Upper lobe of left lung (tissue), 6 donors: ENCODE data around the gene SULT2A1. TPM values are rescaled to one million over a fixed set of nuclear protein-coding genes. Genes with fewer than 3 reads are reported as not detected.
A peak's percentile ranks its signal among the peaks of the same experiment; 100 is the strongest.

Experiments used
- ATAC-seq, 2 donors: fragments of 200-7000 bp; cut with Tn5 transposase; one replicate each; pipeline ENCODE4 v1.9.1; 2022; ENCODE audit warnings: mild to moderate bottlenecking in 2 of 2, moderate library complexity in 2 of 2; ENCODE audit not compliant: low FRiP score in 2 of 2
- DNase-seq, 2 donors: peaks; one replicate each; pipeline ENCODE4 v3.0.0-alpha.2; 2019 to 2020
- H3K27ac ChIP-seq, 4 donors: fragments of 200-600 bp; sonication (generic); one replicate each; pipeline ENCODE4 v1.5.1; 2016 to 2019
- H3K27me3 ChIP-seq, 4 donors: fragments of 200-600 bp; sonication (generic); one replicate each; pipeline ENCODE4 v1.5.1; 2017 to 2019
- H3K36me3 ChIP-seq, 4 donors: fragments of 200-600 bp; sonication (generic); one replicate each; pipeline ENCODE4 v1.5.1; 2016 to 2019
- H3K4me1 ChIP-seq, 4 donors: fragments of 200-600 bp; sonication (generic); one replicate each; pipeline ENCODE4 v1.5.1; 2018 to 2019
- H3K4me3 ChIP-seq, 4 donors: fragments of 200-600 bp; sonication (generic); one replicate each; pipeline ENCODE4 v1.5.1; 2017 to 2019; ENCODE audit warnings: mild to moderate bottlenecking in 2 of 4, moderate library complexity in 1 of 4
- H3K9me3 ChIP-seq, 4 donors: fragments of 200-600 bp; sonication (generic); one replicate each; pipeline ENCODE4 v1.5.1; 2018 to 2019
- EP300 ChIP-seq, 4 donors: sonication (generic); formaldehyde crosslinking; IDR thresholded peaks; one replicate each; pipeline ENCODE4 v1.5.1; 2017; ENCODE audit warnings: antibody characterized with exemption in 4 of 4, control low read depth in 2 of 4
- POLR2A ChIP-seq, 4 donors: fragments of 450-650 bp; IDR thresholded peaks; one replicate each; pipeline ENCODE4 v1.5.1; 2016 to 2017; ENCODE audit warnings: antibody characterized with exemption in 4 of 4, mild to moderate bottlenecking in 2 of 4
- POLR2AphosphoS5 ChIP-seq, 2 donors: sonication (generic); formaldehyde crosslinking; IDR thresholded peaks; one replicate each; pipeline ENCODE4 v1.5.1; 2017; ENCODE audit warnings: antibody characterized with exemption in 2 of 2
- WGBS, 2 donors: methylation state at CpG; one replicate each; pipeline ENCODE4 v1.1.5; 2017 to 2018; 5-methylcytosine and 5-hydroxymethylcytosine counted together
- total RNA-seq, 6 donors: library from RNA; depleted of rRNA in 4 of 6; stranded (reverse); fragments of >200 nt in 4 of 6; gene quantifications; one replicate each; pipeline versions ENCODE4 v1.1.0 to v1.2.1, GENCODE V29; 2016 to 2021
- TF ChIP-seq, protein P1 (sequence below), 6 experiments: fragments of 450-650 bp in 4 of 6; fragments of 200-600 bp in 2 of 6; sonication (generic) in 2 of 6; IDR thresholded peaks; one replicate each; pipeline ENCODE4 v1.5.1; 2016 to 2019; ENCODE audit warnings: antibody characterized with exemption in 6 of 6
- donor health status: DM: no; HTN: no; CAD: no; lungs with moderate emphysema.
- donor health status: DM: no; HTN: yes; CAD: no; lungs with severe emphysema.

The SULT2A1 gene
- total RNA-seq, 6 donors from 2014 or later, result 0.20 to 0.31 TPM; not detected in 4

DNA sequence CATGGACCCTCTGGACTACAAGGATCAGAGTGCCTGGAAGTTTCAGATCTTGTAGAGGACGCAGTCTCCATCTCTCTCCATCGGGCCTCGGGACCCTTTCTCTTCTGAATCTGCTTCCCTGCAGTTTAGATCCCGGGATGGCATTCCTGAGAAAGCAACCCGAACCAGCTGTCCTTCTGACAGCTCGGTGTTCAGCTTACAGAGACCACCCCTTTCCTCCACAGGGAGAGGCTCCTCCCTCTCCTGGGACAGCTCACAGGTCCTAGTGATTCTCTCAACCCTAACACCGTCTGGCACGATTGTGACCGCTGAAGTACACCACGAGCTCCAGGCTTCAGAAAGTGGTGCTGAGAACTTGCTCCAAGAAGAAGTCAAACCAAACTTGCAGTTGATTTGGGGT is 46.2 kb downstream of the SULT2A1 start:
- Histone ChIP-seq H3K27me3 (peaks cover 0 to 5% (median 0%) of the 10 kb centered on the region in 4 donors), H3K36me3 (no peaks in the 10 kb centered on the region), H3K9me3 (no peaks in the 10 kb centered on the region), H3K4me3 (no peak overlapping the region), H3K4me1 (no peaks in the 10 kb centered on the region), H3K27ac (no peak overlapping the region)
- DNase-seq (no peak), ATAC-seq (no peak)
- TF ChIP-seq, protein P1, sequence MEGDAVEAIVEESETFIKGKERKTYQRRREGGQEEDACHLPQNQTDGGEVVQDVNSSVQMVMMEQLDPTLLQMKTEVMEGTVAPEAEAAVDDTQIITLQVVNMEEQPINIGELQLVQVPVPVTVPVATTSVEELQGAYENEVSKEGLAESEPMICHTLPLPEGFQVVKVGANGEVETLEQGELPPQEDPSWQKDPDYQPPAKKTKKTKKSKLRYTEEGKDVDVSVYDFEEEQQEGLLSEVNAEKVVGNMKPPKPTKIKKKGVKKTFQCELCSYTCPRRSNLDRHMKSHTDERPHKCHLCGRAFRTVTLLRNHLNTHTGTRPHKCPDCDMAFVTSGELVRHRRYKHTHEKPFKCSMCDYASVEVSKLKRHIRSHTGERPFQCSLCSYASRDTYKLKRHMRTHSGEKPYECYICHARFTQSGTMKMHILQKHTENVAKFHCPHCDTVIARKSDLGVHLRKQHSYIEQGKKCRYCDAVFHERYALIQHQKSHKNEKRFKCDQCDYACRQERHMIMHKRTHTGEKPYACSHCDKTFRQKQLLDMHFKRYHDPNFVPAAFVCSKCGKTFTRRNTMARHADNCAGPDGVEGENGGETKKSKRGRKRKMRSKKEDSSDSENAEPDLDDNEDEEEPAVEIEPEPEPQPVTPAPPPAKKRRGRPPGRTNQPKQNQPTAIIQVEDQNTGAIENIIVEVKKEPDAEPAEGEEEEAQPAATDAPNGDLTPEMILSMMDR (IDR thresholded peaks at IDR 0.05), result no peak
- TF ChIP-seq EP300 (IDR thresholded peaks at IDR 0.05) (no peak), POLR2AphosphoS5 (IDR thresholded peaks at IDR 0.05) (no peak), POLR2A (IDR thresholded peaks at IDR 0.05) (no peak)
- WGBS, 2 donors, result 33% methylated on average over 7 to 10 of the region's 10 CpGs

DNA sequence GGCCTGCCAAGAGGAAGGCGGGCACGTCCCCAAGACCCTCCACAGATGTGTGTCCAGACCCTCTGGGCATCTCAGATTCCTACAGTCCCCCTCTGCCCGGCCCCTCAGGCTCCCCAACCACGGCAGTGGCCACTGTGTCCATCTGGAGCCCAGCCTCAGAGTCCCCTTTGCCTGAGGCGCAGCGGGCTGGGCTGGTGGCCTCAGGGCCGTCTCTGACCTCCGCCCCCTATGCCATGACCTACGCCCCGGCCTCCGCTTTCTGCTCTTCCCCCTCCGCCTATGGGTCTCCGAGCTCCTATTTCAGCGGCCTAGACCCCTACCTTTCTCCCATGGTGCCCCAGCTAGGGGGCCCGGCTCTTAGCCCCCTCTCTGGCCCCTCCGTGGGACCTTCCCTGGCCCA is 46.7 kb downstream of the SULT2A1 start:
- 50 to 74% methylated on average over 13 to 16 of the region's 16 CpGs for WGBS, 2 donors
- Histone ChIP-seq H3K9me3 (no peaks in the 10 kb centered on the region), H3K27me3 (peaks cover 0 to 5% (median 0%) of the 10 kb centered on the region in 4 donors), H3K36me3 (no peaks in the 10 kb centered on the region), H3K4me1 (no peaks in the 10 kb centered on the region), H3K4me3 (no peak overlapping the region), H3K27ac (no peak overlapping the region)
- ATAC-seq (no peak), DNase-seq (no peak)
- no peak for TF ChIP-seq POLR2AphosphoS5 (IDR thresholded peaks at IDR 0.05)
- no peak for TF ChIP-seq POLR2A (IDR thresholded peaks at IDR 0.05)
- TF ChIP-seq, protein P1 (IDR thresholded peaks at IDR 0.05), result no peak
- TF ChIP-seq EP300 (IDR thresholded peaks at IDR 0.05), result no peak

DNA sequence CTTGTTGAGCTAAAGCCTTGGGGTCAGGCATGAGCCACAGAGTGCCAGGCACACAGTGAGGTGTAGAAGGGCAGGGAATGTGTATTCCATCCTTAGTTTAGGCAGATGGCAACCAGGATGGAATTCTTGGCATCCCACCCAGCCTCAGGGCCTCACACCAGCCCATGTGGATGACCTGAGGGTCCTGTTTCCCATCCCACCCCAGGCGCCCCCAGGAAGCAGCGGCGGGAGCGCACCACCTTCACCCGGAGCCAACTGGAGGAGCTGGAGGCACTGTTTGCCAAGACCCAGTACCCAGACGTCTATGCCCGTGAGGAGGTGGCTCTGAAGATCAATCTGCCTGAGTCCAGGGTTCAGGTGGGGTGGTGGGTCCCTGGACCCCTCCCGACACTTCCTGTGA is 50.1 kb downstream of the SULT2A1 start:
- no peak for ATAC-seq
- no peaks in the 10 kb centered on the region for H3K9me3 ChIP-seq
- 82 to 88% methylated on average over 1 to 8 of the region's 8 CpGs for WGBS, 2 donors
- peak in 1 of 2 donors; percentile 65 for DNase-seq
- TF ChIP-seq EP300 (IDR thresholded peaks at IDR 0.05) (no peak), POLR2AphosphoS5 (IDR thresholded peaks at IDR 0.05) (no peak), POLR2A (IDR thresholded peaks at IDR 0.05) (no peak)
- TF ChIP-seq, protein P1 (IDR thresholded peaks at IDR 0.05), result no peak
- H3K27me3 ChIP-seq, result peaks cover 0 to 5% (median 0%) of the 10 kb centered on the region in 4 donors
- H3K36me3 ChIP-seq, result no peaks in the 10 kb centered on the region
- no peaks in the 10 kb centered on the region for H3K4me1 ChIP-seq
- no peak overlapping the region for H3K27ac ChIP-seq
- no peak overlapping the region for H3K4me3 ChIP-seq

DNA sequence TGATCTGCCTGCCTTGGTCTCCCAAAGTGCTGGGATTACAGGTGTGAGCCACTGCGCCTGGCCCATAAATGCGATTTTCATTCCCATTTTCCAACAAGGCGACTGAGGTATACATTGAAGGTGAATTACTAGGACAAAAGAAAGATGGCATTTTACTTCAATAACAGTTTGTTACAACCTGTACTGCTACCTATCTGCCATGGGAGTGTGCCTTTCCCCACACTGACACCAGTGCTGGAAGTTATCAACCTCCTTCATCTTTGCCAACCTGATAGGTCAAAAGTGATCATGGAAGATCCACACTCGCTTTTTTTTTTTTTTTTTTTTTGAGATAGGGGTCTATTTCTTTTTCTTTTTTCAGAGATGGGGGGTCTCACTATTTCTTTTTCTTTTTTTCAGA is 53.4 kb downstream of the SULT2A1 start:
- Histone ChIP-seq H3K4me1 (no peaks in the 10 kb centered on the region), H3K9me3 (no peaks in the 10 kb centered on the region), H3K36me3 (no peaks in the 10 kb centered on the region), H3K27ac (no peak overlapping the region), H3K4me3 (no peak overlapping the region), H3K27me3 (peaks cover 0 to 2% (median 0%) of the 10 kb centered on the region in 4 donors)
- ATAC-seq (no peak), DNase-seq (no peak)
- TF ChIP-seq, protein P1 (IDR thresholded peaks at IDR 0.05), result no peak
- TF ChIP-seq POLR2AphosphoS5 (IDR thresholded peaks at IDR 0.05), result no peak
- TF ChIP-seq POLR2A (IDR thresholded peaks at IDR 0.05), result no peak
- TF ChIP-seq EP300 (IDR thresholded peaks at IDR 0.05), result no peak
- WGBS, 2 donors, result 77 to 78% methylated on average over 4 of the region's 4 CpGs

DNA sequence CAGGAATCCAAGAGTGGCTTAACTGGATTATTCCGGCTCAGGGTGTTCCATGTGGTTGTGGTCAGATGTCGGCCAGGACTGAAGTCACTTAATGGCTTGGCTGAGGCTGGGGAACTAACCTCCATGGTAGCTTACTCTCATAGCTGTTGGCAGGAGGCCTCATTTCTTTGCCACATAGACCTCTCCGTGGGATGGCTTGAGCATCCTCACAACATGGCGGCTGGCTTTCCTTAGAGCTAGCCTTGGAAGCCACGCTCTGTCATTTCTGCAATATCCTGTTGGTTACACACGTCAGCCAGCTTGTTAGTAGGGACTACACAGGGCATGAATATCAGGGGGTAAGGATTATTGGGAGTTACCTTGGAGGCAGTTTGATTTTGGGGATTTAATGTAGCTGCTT is 59.3 kb downstream of the SULT2A1 start:
- Histone ChIP-seq H3K27ac (no peak overlapping the region), H3K4me1 (no peaks in the 10 kb centered on the region), H3K27me3 (peaks cover 0 to 2% (median 0%) of the 10 kb centered on the region in 4 donors), H3K9me3 (no peaks in the 10 kb centered on the region), H3K36me3 (no peaks in the 10 kb centered on the region), H3K4me3 (no peak overlapping the region)
- WGBS, 2 donors, result 73 to 81% methylated on average over 6 of the region's 6 CpGs
- TF ChIP-seq EP300 (IDR thresholded peaks at IDR 0.05) (no peak), POLR2AphosphoS5 (IDR thresholded peaks at IDR 0.05) (no peak), POLR2A (IDR thresholded peaks at IDR 0.05) (no peak)
- TF ChIP-seq, protein P1 (IDR thresholded peaks at IDR 0.05), result no peak
- DNase-seq (no peak), ATAC-seq (no peak)
